Neuron (in vitro differentiated cells): ENCODE results near the gene FOXP1.

ENCODE experiments used
- H2AFZ ChIP-seq: one replicate; pipeline ENCODE4 v1.6.1; 2013; ENCODE audit warnings: low read depth, mild to moderate bottlenecking, inconsistent platforms, low read length, moderate library complexity
- H3K27me3 ChIP-seq: one replicate; pipeline ENCODE4 v1.6.1; 2013; ENCODE audit warnings: low read length; ENCODE audit not compliant: insufficient read depth
- H3K36me3 ChIP-seq: one replicate; pipeline ENCODE4 v1.6.1; 2013; ENCODE audit warnings: low read length; ENCODE audit not compliant: insufficient read depth
- H3K4me1 ChIP-seq: one replicate; pipeline ENCODE4 v1.6.1; 2013; ENCODE audit warnings: low read length; ENCODE audit not compliant: insufficient read depth
- H3K4me3 ChIP-seq: 2 replicates; pipeline ENCODE4 v1.5.1; 2013; ENCODE audit warnings: mild to moderate bottlenecking, low read length, moderate library complexity
- H3K9me3 ChIP-seq: one replicate; pipeline ENCODE4 v1.6.1; 2013; ENCODE audit warnings: low read length

The FOXP1 gene

GRCh38 chr3:71041371-71041770 lies 542.2 kb downstream of the FOXP1 start:
- no peaks in the 10 kb centered on the region for H3K27me3 ChIP-seq
- no peak overlapping the region for H3K4me3 ChIP-seq
- peaks cover 43% of the 10 kb centered on the region for H3K36me3 ChIP-seq
- no peaks in the 10 kb centered on the region for H3K4me1 ChIP-seq
- H3K9me3 ChIP-seq: no peaks in the 10 kb centered on the region
- no peak overlapping the region for H2AFZ ChIP-seq

- H2AFZ ChIP-seq: no peak overlapping the region
- H3K36me3 ChIP-seq: peaks cover 32% of the 10 kb centered on the region
- H3K9me3 ChIP-seq: no peaks in the 10 kb centered on the region
- no peak overlapping the region for H3K4me3 ChIP-seq
- no peaks in the 10 kb centered on the region for H3K27me3 ChIP-seq
- no peaks in the 10 kb centered on the region for H3K4me1 ChIP-seq
Measured at GRCh38 chr3:71039332-71039731, 544.2 kb downstream of the FOXP1 start.

GRCh38 chr3:71037775-71038174 lies 545.8 kb downstream of the FOXP1 start:
- H3K36me3 ChIP-seq: peaks cover 35% of the 10 kb centered on the region

GRCh38 chr3:71035886-71036285 lies 547.6 kb downstream of the FOXP1 start:
- no peaks in the 10 kb centered on the region for H3K4me1 ChIP-seq
- no peaks in the 10 kb centered on the region for H3K27me3 ChIP-seq
- H3K9me3 ChIP-seq: no peaks in the 10 kb centered on the region
- no peak overlapping the region for H3K4me3 ChIP-seq
- H2AFZ ChIP-seq: no peak overlapping the region
- H3K36me3 ChIP-seq: peaks cover 34% of the 10 kb centered on the region

More at GRCh38 chr3:71037775-71038174, 545.8 kb downstream of the FOXP1 start:
- Histone ChIP-seq H2AFZ (no peak overlapping the region), H3K27me3 (no peaks in the 10 kb centered on the region), H3K4me1 (no peaks in the 10 kb centered on the region), H3K9me3 (no peaks in the 10 kb centered on the region), H3K4me3 (no peak overlapping the region)

GRCh38 chr3:71035314-71035713 lies 548.2 kb downstream of the FOXP1 start:
- Histone ChIP-seq H3K27me3 (no peaks in the 10 kb centered on the region), H3K4me1 (no peaks in the 10 kb centered on the region), H3K36me3 (peaks cover 31% of the 10 kb centered on the region), H3K4me3 (no peak overlapping the region), H2AFZ (no peak overlapping the region), H3K9me3 (no peaks in the 10 kb centered on the region)

GRCh38 chr3:71033681-71034220 lies 549.8 kb downstream of the FOXP1 start:
- Histone ChIP-seq H3K36me3 (peaks cover 19% of the 10 kb centered on the region), H2AFZ (no peak overlapping the region), H3K4me3 (no peak overlapping the region), H3K27me3 (no peaks in the 10 kb centered on the region), H3K4me1 (no peaks in the 10 kb centered on the region), H3K9me3 (peaks cover 3% of the 10 kb centered on the region)

GRCh38 chr3:71031914-71032521 lies 551.5 kb downstream of the FOXP1 start:
- Histone ChIP-seq H2AFZ (no peak overlapping the region), H3K27me3 (no peaks in the 10 kb centered on the region), H3K4me3 (no peak overlapping the region), H3K36me3 (peaks cover 12% of the 10 kb centered on the region), H3K4me1 (no peaks in the 10 kb centered on the region), H3K9me3 (peaks cover 4% of the 10 kb centered on the region)

GRCh38 chr3:71031181-71031580 lies 552.3 kb downstream of the FOXP1 start:
- no peak overlapping the region for H2AFZ ChIP-seq
- no peaks in the 10 kb centered on the region for H3K27me3 ChIP-seq

GRCh38 chr3:71030748-71031147 lies 552.8 kb downstream of the FOXP1 start:
- H3K36me3 ChIP-seq: peaks cover 12% of the 10 kb centered on the region
- H3K4me3 ChIP-seq: no peak overlapping the region
- peaks cover 4% of the 10 kb centered on the region for H3K9me3 ChIP-seq
- H3K27me3 ChIP-seq: no peaks in the 10 kb centered on the region
- no peaks in the 10 kb centered on the region for H3K4me1 ChIP-seq
- no peak overlapping the region for H2AFZ ChIP-seq

More at GRCh38 chr3:71031181-71031580, 552.3 kb downstream of the FOXP1 start:
- no peaks in the 10 kb centered on the region for H3K4me1 ChIP-seq
- H3K9me3 ChIP-seq: peaks cover 4% of the 10 kb centered on the region
- no peak overlapping the region for H3K4me3 ChIP-seq
- peaks cover 12% of the 10 kb centered on the region for H3K36me3 ChIP-seq

- H3K27me3 ChIP-seq: no peaks in the 10 kb centered on the region
- peaks cover 10% of the 10 kb centered on the region for H3K36me3 ChIP-seq
- H3K9me3 ChIP-seq: peaks cover 4% of the 10 kb centered on the region
- no peaks in the 10 kb centered on the region for H3K4me1 ChIP-seq
- no peak overlapping the region for H2AFZ ChIP-seq
- no peak overlapping the region for H3K4me3 ChIP-seq
Measured at GRCh38 chr3:71029770-71030169, 553.8 kb downstream of the FOXP1 start.

GRCh38 chr3:71028802-71029201 lies 554.7 kb downstream of the FOXP1 start:
- no peak overlapping the region for H2AFZ ChIP-seq
- H3K4me3 ChIP-seq: no peak overlapping the region
- H3K27me3 ChIP-seq: no peaks in the 10 kb centered on the region
- H3K4me1 ChIP-seq: peaks cover 3% of the 10 kb centered on the region
- H3K36me3 ChIP-seq: peaks cover 4% of the 10 kb centered on the region
- peaks cover 4% of the 10 kb centered on the region for H3K9me3 ChIP-seq

GRCh38 chr3:71028184-71028583 lies 555.3 kb downstream of the FOXP1 start:
- Histone ChIP-seq H3K27me3 (no peaks in the 10 kb centered on the region), H3K4me3 (no peak overlapping the region), H2AFZ (no peak overlapping the region), H3K4me1 (peaks cover 4% of the 10 kb centered on the region), H3K9me3 (peaks cover 4% of the 10 kb centered on the region), H3K36me3 (peaks cover 4% of the 10 kb centered on the region)

GRCh38 chr3:71026634-71027578 lies 556.6 kb downstream of the FOXP1 start:
- H3K36me3 ChIP-seq: peaks cover 4% of the 10 kb centered on the region
- peaks cover 4% of the 10 kb centered on the region for H3K9me3 ChIP-seq
- peaks cover 13% of the 10 kb centered on the region for H3K4me1 ChIP-seq
- H3K27me3 ChIP-seq: no peaks in the 10 kb centered on the region
- H2AFZ ChIP-seq: no peak overlapping the region
- no peak overlapping the region for H3K4me3 ChIP-seq
